HCT116 (cell line): ENCODE measurements around the gene CTDSPL2. TPM values are rescaled to one million over a fixed set of nuclear protein-coding genes. Genes with fewer than 3 reads are reported as not detected.

ENCODE experiments used
- ATAC-seq: fragments of 200-7000 bp; cut with Tn5 transposase; 2 replicates; pipeline ENCODE4 v1.9.1; 2020; ENCODE audit warnings: mild to moderate bottlenecking, moderate library complexity
- BruUV-seq: library from RNA; stranded (reverse); fragments of 400-500 nt; replicated peaks from 2 replicates; lab custom pipeline; 2021; lab: Mats Ljungman, UMichigan
- CTCF ChIA-PET: fragments of 300-600 bp; sonication (Branson Sonifier 250); formaldehyde crosslinking; loops from one replicate; lab custom pipeline; 2021; ENCODE audit warnings: antibody characterized with exemption; lab: Charles Lee
- POLR2A ChIA-PET: fragments of 300-600, 350-600 bp; sonication (Branson Sonifier 250); formaldehyde crosslinking; loops from one replicate; lab custom pipeline; 2021; ENCODE audit warnings: antibody characterized with exemption; lab: Charles Lee
- RAD21 ChIA-PET, 2 experiments: fragments of 300-600 bp; sonication (Branson Sonifier 250); formaldehyde crosslinking; loops; one replicate each; lab custom pipeline; 2023; ENCODE audit warnings: low total read pairs in 2 of 2; ENCODE audit not compliant: uncharacterized antibody in 2 of 2, unreplicated experiment in 2 of 2, low non-redundant PET in 1 of 2; lab: Charles Lee
- DNase-seq: peaks from one replicate; pipeline ENCODE4 v3.0.0-alpha.2; 2010; ENCODE audit warnings: low read depth, low spot score
- H2AFZ ChIP-seq: fragments of 200-600 bp; shearing (Covaris generic), sonication (generic); 2 replicates; pipeline ENCODE4 v1.6.1; 2017; ENCODE audit warnings: low read depth, mixed run types, mixed read lengths, antibody characterized with exemption, low read length; ENCODE audit not compliant: poor library complexity, severe bottlenecking
- H3K27ac ChIP-seq: 2 replicates; pipeline ENCODE4 v1.5.1; 2012; ENCODE audit warnings: low read depth, low read length
- H3K27me3 ChIP-seq: fragments of 200-600 bp; sonication (generic); 2 replicates; pipeline ENCODE4 v1.6.1; 2016; ENCODE audit warnings: mixed run types, low read length, mixed read lengths; ENCODE audit not compliant: insufficient read depth
- H3K36me3 ChIP-seq, 2 experiments: fragments of 200-500 bp in 1 of 2; fragments of 200-600 bp in 1 of 2; sonication (Bioruptor generic) in 1 of 2; sonication (generic) in 1 of 2; 2 replicates each; pipeline versions ENCODE4 v1.5.1 to v1.6.1; 2014 to 2016; ENCODE audit warnings: low read length in 2 of 2, inconsistent platforms in 1 of 2, mixed read lengths in 1 of 2, mixed run types in 1 of 2; ENCODE audit not compliant: insufficient read depth in 2 of 2, control insufficient read depth in 1 of 2
- H3K4me1 ChIP-seq, 2 experiments: fragments of 200-600 bp in 1 of 2; sonication (generic) in 1 of 2; 2 replicates each; pipeline versions ENCODE4 v1.5.1 to v1.6.1; 2012 to 2017; ENCODE audit warnings: low read length in 2 of 2, inconsistent platforms in 1 of 2, mild to moderate bottlenecking in 1 of 2, mixed read lengths in 1 of 2, mixed run types in 1 of 2, moderate library complexity in 1 of 2; ENCODE audit not compliant: insufficient read depth in 2 of 2, control insufficient read depth in 1 of 2
- H3K4me2 ChIP-seq: fragments of 200-600 bp; sonication (generic); 2 replicates; pipeline ENCODE4 v1.6.1; 2017; ENCODE audit warnings: mixed run types, low read length, mixed read lengths
- H3K4me3 ChIP-seq, 2 experiments: fragments of 200-600 bp in 1 of 2; sonication (generic) in 1 of 2; replicated peaks in 1 of 2; 2 replicates each; pipeline ENCODE4 v1.5.1; 2011 to 2016; ENCODE audit warnings: low read length in 2 of 2, control low read depth in 1 of 2, low read depth in 1 of 2, mild to moderate bottlenecking in 1 of 2, mixed read lengths in 1 of 2, mixed run types in 1 of 2
- H3K79me2 ChIP-seq: fragments of 200-600 bp; sonication (generic); 2 replicates; pipeline ENCODE4 v1.6.1; 2017; ENCODE audit warnings: mild to moderate bottlenecking, mixed run types, low read length, moderate library complexity, mixed read lengths; ENCODE audit not compliant: insufficient read depth
- H3K9ac ChIP-seq: fragments of 200-600 bp; sonication (generic); 2 replicates; pipeline ENCODE4 v1.6.1; 2016; ENCODE audit warnings: low read length, mixed read lengths
- H3K9me2 ChIP-seq: fragments of 200-600 bp; sonication (generic), shearing (Covaris generic); 2 replicates; pipeline ENCODE4 v1.6.1; 2017; ENCODE audit warnings: mixed run types, mild to moderate bottlenecking, moderate library complexity; ENCODE audit not compliant: insufficient read depth
- H3K9me3 ChIP-seq, 2 experiments: fragments of 200-500 bp in 1 of 2; fragments of 200-600 bp in 1 of 2; sonication (Bioruptor generic) in 1 of 2; sonication (generic) in 1 of 2; 2 replicates each; pipeline ENCODE4 v1.6.1; 2014 to 2017; ENCODE audit warnings: low read length in 2 of 2, mixed read lengths in 2 of 2, inconsistent platforms in 1 of 2, low read depth in 1 of 2, mild to moderate bottlenecking in 1 of 2, mixed run types in 1 of 2, moderate library complexity in 1 of 2; ENCODE audit not compliant: control insufficient read depth in 1 of 2, insufficient read depth in 1 of 2
- H4K20me1 ChIP-seq: fragments of 200-600 bp; sonication (generic), shearing (Covaris generic); 2 replicates; pipeline ENCODE4 v1.6.1; 2017; ENCODE audit warnings: mixed run types, mild to moderate bottlenecking, moderate library complexity; ENCODE audit not compliant: insufficient read depth
- CBX3 ChIP-seq: IDR thresholded peaks from 2 replicates; pipeline ENCODE4 v1.6.1; 2012; ENCODE audit warnings: low read depth
- EZH2 ChIP-seq: fragments of 200-600 bp; sonication (generic); IDR thresholded peaks from 2 replicates; pipeline ENCODE4 v1.6.1; 2017; ENCODE audit warnings: antibody characterized with exemption, mixed run types
- FOSL1 ChIP-seq: IDR thresholded peaks from 2 replicates; pipeline ENCODE4 v1.6.1; 2012; ENCODE audit warnings: low read depth
- JUND ChIP-seq: IDR thresholded peaks from 2 replicates; pipeline ENCODE4 v1.6.1; 2012
- POLR2A ChIP-seq: IDR thresholded peaks from 2 replicates; pipeline ENCODE4 v1.7.0; 2011; ENCODE audit warnings: borderline replicate concordance; ENCODE audit not compliant: insufficient read depth, insufficient read length; ENCODE audit errors: extremely low read depth
- POLR2AphosphoS5 ChIP-seq: IDR thresholded peaks from 2 replicates; pipeline ENCODE4 v1.6.1; 2011; ENCODE audit warnings: mild to moderate bottlenecking, low read depth, low read length, moderate library complexity
- SIN3A ChIP-seq: IDR thresholded peaks from 2 replicates; pipeline ENCODE4 v1.6.1; 2012; ENCODE audit warnings: low read depth
- SP1 ChIP-seq: IDR thresholded peaks from 2 replicates; pipeline ENCODE4 v1.6.1; 2012; ENCODE audit warnings: low read depth
- SRF ChIP-seq: IDR thresholded peaks from 2 replicates; pipeline ENCODE4 v1.6.1; 2012; ENCODE audit warnings: low read depth
- TCF7L2 ChIP-seq: IDR thresholded peaks from 2 replicates; pipeline ENCODE4 v1.7.0; 2011; ENCODE audit warnings: borderline replicate concordance, inconsistent platforms; ENCODE audit not compliant: insufficient read depth, insufficient read length; ENCODE audit errors: extremely low read depth
- ZFX ChIP-seq: fragments of 450-650 bp; IDR thresholded peaks from 2 replicates; pipeline ENCODE4 v1.6.1; 2017
- ZNF274 ChIP-seq: fragments of 200-500 bp; sonication (Bioruptor generic); IDR thresholded peaks from 2 replicates; pipeline ENCODE4 v1.6.1; 2014; ENCODE audit warnings: mild to moderate bottlenecking, low read depth, low read length, inconsistent platforms
- intact Hi-C: fragments of 100-400 bp; cut with micrococcal nuclease; formaldehyde crosslinking; loops from 2 replicates; pipeline ENCODE4 v1.10.0; 2022
- total RNA-seq: library from RNA; stranded (reverse); gene quantifications from one replicate; pipeline ENCODE4 v1.2.1, GENCODE V29; 2021; ENCODE audit not compliant: unreplicated experiment
- TF ChIP-seq, protein P1 (sequence below): IDR thresholded peaks from 2 replicates; pipeline ENCODE4 v1.6.1; 2012

CTDSPL2 gene
- total RNA-seq, 1 experiment from 2014 or later = 56.0 TPM

DNA sequence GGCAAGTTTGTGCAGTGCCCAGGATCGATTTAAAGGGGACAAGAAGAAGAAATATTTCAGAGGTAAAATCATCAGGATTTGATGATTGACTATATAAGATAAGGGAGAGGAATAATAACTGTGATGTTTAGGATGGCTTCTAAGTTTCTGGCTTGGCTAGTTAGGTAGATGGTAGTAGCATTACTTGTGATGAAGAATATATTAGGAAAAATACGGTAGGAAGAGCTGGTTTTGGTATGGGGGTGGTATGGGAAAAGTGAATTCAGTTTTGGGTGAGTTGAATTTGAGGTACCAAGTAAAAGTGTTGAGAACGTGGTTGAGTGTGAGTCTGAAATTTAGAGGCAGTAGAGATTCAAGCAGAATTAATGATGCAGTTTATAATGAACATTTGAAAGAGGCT lies 11.0 kb downstream of the CTDSPL2 start:
- H3K27me3 ChIP-seq = no peaks in the 10 kb centered on the region
- no peak for DNase-seq
- ChIA-PET RAD21 (no interaction called here), POLR2A (no interaction called here), CTCF (interaction anchor here (0.6 kb wide), 1 partner anchor 10 kb away, joined by 4 read pairs; no protein-coding TSS in a partner anchor)
- no peak overlapping the region for H3K4me3 ChIP-seq
- BruUV-seq = no TSS peak
- H3K4me2 ChIP-seq = no peak overlapping the region
- ATAC-seq = no peak
- no peaks in the 10 kb centered on the region for H3K9me2 ChIP-seq
- no peak overlapping the region for H3K27ac ChIP-seq
- H3K36me3 ChIP-seq = no peaks in the 10 kb centered on the region
- peaks cover 26% of the 10 kb centered on the region; the same call in 1 of the 2 replicates for H4K20me1 ChIP-seq
- TF ChIP-seq SP1 = no peak
- peaks cover 3 to 9% of the 10 kb centered on the region in 2 experiments; a peak in 2 of 4 replicates for H3K4me1 ChIP-seq
- no peaks in the 10 kb centered on the region for H3K9me3 ChIP-seq
- H2AFZ ChIP-seq = no peak overlapping the region
- H3K79me2 ChIP-seq = peaks cover 100% of the 10 kb centered on the region
- H3K9ac ChIP-seq = no peak overlapping the region
- intact Hi-C loops = no loop called here

DNA sequence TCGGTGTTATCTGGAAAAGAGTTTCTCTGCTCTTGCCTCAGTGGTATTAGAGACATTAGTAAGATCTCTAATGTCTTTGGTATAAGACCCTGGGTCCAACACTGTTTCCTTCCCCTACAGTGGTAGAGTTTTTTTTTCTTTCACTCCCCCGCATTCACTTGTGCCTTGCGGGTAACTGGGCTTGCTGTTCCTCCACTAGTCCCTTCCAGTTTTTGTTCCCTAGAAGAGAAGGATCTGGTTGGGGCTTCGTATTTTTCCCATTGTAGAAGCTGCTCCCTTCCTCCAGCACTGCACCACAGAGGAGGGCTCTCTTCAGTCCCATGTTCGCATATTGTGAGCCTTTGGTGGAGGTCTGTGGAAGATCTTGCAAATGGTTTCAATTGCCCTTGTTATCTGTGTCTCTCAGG lies 13.7 kb downstream of the CTDSPL2 start:
- no peak overlapping the region for H2AFZ ChIP-seq
- no peak for ATAC-seq
- H3K9me2 ChIP-seq = no peaks in the 10 kb centered on the region
- DNase-seq = no peak
- POLR2A ChIA-PET = interaction anchor here (0.6 kb wide), 1 partner anchor 152 kb away, joined by 3 read pairs; the partner anchor contains the start of gene GOLM2
- TF ChIP-seq POLR2A (no peak), ZFX (no peak), POLR2AphosphoS5 (no peak), FOSL1 (no peak), CBX3 (no peak), ZNF274 (no peak), SRF (no peak), TCF7L2 (no peak), JUND (no peak), EZH2 (no peak), SIN3A (no peak)
- TF ChIP-seq, protein P1, sequence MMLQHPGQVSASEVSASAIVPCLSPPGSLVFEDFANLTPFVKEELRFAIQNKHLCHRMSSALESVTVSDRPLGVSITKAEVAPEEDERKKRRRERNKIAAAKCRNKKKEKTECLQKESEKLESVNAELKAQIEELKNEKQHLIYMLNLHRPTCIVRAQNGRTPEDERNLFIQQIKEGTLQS = no peak
- intact Hi-C loops = no loop called here
- H4K20me1 ChIP-seq = peaks cover 23% of the 10 kb centered on the region; the same call in 1 of the 2 replicates
- H3K36me3 ChIP-seq = no peaks in the 10 kb centered on the region
- no peak overlapping the region for H3K4me3 ChIP-seq
- peaks cover 100% of the 10 kb centered on the region for H3K79me2 ChIP-seq
- no TSS peak for BruUV-seq
- H3K4me2 ChIP-seq = no peak overlapping the region
- no peaks in the 10 kb centered on the region for H3K9me3 ChIP-seq
- no peak overlapping the region for H3K27ac ChIP-seq
- peaks cover 0 to 3% of the 10 kb centered on the region in 2 experiments; a peak in 1 of 4 replicates for H3K4me1 ChIP-seq
- CTCF ChIA-PET = no interaction called here
- RAD21 ChIA-PET = no interaction called here
- H3K27me3 ChIP-seq = no peaks in the 10 kb centered on the region
- H3K9ac ChIP-seq = no peak overlapping the region
